NCI-H1092 treated with DMSO at 0.1 percent for 48 hours (cell line): ENCODE data around the gene CDH5.

Experiments used
- DNase-seq: peaks from one replicate; lab custom pipeline; 2025; lab: John Stamatoyannopoulos, UW

CDH5 gene

GRCh38 chr16:66416939-66417700 lies 50.6 kb downstream of the CDH5 start:
- DNase-seq, result no peak

GRCh38 chr16:66418165-66418962 lies 51.9 kb downstream of the CDH5 start:
- DNase-seq, result no peak

GRCh38 chr16:66419527-66419926 lies 53.0 kb downstream of the CDH5 start:
- DNase-seq, result no peak

- DNase-seq, result no peak
These were observed 53.9 kb downstream of the CDH5 start for GRCh38 chr16:66420396-66420795.

GRCh38 chr16:66421891-66422290 lies 55.4 kb downstream of the CDH5 start:
- DNase-seq, result no peak

- DNase-seq, result no peak
These were observed 55.9 kb downstream of the CDH5 start for GRCh38 chr16:66422366-66422765.

- DNase-seq, result no peak
These were observed 56.7 kb downstream of the CDH5 start for GRCh38 chr16:66423177-66423576.

- DNase-seq, result no peak
These were observed 59.2 kb downstream of the CDH5 start for GRCh38 chr16:66425651-66426050.

GRCh38 chr16:66426112-66427035 lies 59.9 kb downstream of the CDH5 start:
- no peak for DNase-seq

GRCh38 chr16:66427036-66427860 lies 60.8 kb downstream of the CDH5 start, which contains the start of gene BEAN1:
Gene BEAN1, plus strand, starts transcription at chr16:66427295. Its CDS starts 10,382 bp downstream, at chr16:66437677.
- peak; percentile 9 for DNase-seq

- no peak for DNase-seq
These were observed 61.6 kb downstream of the CDH5 start for GRCh38 chr16:66427871-66428681.

- no peak for DNase-seq
These were observed 62.3 kb downstream of the CDH5 start for GRCh38 chr16:66428682-66429251.

GRCh38 chr16:66429290-66429962 lies 62.9 kb downstream of the CDH5 start:
- no peak for DNase-seq

- no peak for DNase-seq
These were observed 63.7 kb downstream of the CDH5 start for GRCh38 chr16:66430214-66430613.

- DNase-seq, result no peak
These were observed 65.3 kb downstream of the CDH5 start for GRCh38 chr16:66431760-66432159.

- DNase-seq, result no peak
These were observed 65.9 kb downstream of the CDH5 start for GRCh38 chr16:66432429-66432828.

GRCh38 chr16:66434619-66435430 lies 68.3 kb downstream of the CDH5 start:
- DNase-seq, result no peak

GRCh38 chr16:66435896-66436295 lies 69.4 kb downstream of the CDH5 start:
- no peak for DNase-seq
